ENCODE measurements around the gene NLE1.

DNA sequence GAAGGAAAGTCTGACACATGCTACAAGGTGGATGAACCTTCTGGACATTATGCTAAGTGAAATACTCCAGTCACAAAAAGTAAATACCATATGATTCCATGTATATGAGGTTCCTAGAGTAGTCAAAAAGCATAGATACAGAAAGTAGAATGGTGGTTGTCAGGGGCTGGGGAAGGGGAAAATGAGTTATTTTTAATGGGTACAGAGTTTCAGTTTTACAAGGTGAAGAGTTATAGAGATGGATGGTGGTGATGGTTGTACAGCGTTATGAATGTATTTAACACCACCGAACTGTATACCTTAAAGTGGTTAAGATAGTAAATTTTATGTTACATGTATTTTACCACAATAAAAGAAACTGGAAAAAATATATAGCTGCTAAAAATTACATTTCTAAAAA, 40.4 kb downstream of the NLE1 start:
- TF ChIP-seq CTCF (IDR thresholded peaks at IDR 0.05) (no peak), POLR2A (IDR thresholded peaks at IDR 0.05) (no peak), POLR2AphosphoS5 (IDR thresholded peaks at IDR 0.05) (no peak), EP300 (IDR thresholded peaks at IDR 0.05) (no peak)
